IPS DF 6.9 (cell line): ENCODE measurements around the gene GSTM4.
"Not testable (repeated sequence)": the region's sequence is repeated elsewhere in the genome, so short reads cannot be mapped to it uniquely, and the experiment has no call there.

Source experiments
- DNase-seq: peaks from one replicate; pipeline ENCODE4 v3.0.0-alpha.2; 2013; ENCODE audit warnings: low read depth, low spot score
- H3K27ac ChIP-seq: one replicate; pipeline ENCODE4 v1.5.1; 2013; ENCODE audit warnings: low read length, control low read depth
- H3K27me3 ChIP-seq: 2 replicates; pipeline ENCODE4 v1.6.1; 2013; ENCODE audit warnings: mild to moderate bottlenecking, low read length; ENCODE audit not compliant: control insufficient read depth, insufficient read depth
- H3K36me3 ChIP-seq: 2 replicates; pipeline ENCODE4 v1.6.1; 2013; ENCODE audit warnings: low read length; ENCODE audit not compliant: control insufficient read depth, insufficient read depth
- H3K4me1 ChIP-seq: 2 replicates; pipeline ENCODE4 v1.6.1; 2013; ENCODE audit warnings: low read length; ENCODE audit not compliant: control insufficient read depth, insufficient read depth
- H3K4me3 ChIP-seq: 2 replicates; pipeline ENCODE4 v1.5.1; 2013; ENCODE audit warnings: mild to moderate bottlenecking, low read length
- H3K9me3 ChIP-seq: 2 replicates; pipeline ENCODE4 v1.6.1; 2013; ENCODE audit warnings: low read length, inconsistent platforms; ENCODE audit not compliant: control insufficient read depth, insufficient read depth
- WGBS: extraction: QIAGEN DNeasy Blood & Tissue Kit; methylation state at CpG from one replicate; pipeline ENCODE4 v1.1.7; 2013; ENCODE audit warnings: mixed read lengths, missing lambda C conversion rate; ENCODE audit not compliant: insufficient read length, insufficient coverage; 5-methylcytosine and 5-hydroxymethylcytosine counted together

The GSTM4 gene

GRCh38 chr1:109669246-109669948, 13.5 kb downstream of the GSTM4 start:
- Histone ChIP-seq H3K27ac (no peak overlapping the region), H3K4me1 (peaks cover 2% of the 10 kb centered on the region; the same call in 1 of the 2 replicates), H3K4me3 (no peak overlapping the region), H3K9me3 (no peaks in the 10 kb centered on the region), H3K36me3 (no peaks in the 10 kb centered on the region), H3K27me3 (no peaks in the 10 kb centered on the region)
- DNase-seq = no peak
- no CpG with 5 or more reads among the region's 22 CpGs for WGBS

GRCh38 chr1:109669949-109670302, 14.0 kb downstream of the GSTM4 start:
- not testable (repeated sequence) for H3K36me3 ChIP-seq, H3K4me3 ChIP-seq, H3K27ac ChIP-seq, H3K27me3 ChIP-seq, H3K4me1 ChIP-seq, H3K9me3 ChIP-seq, DNase-seq
- no CpG with 5 or more reads among the region's 5 CpGs for WGBS

GRCh38 chr1:109671067-109671466, 15.2 kb downstream of the GSTM4 start:
- no CpG with 5 or more reads among the region's 5 CpGs for WGBS
- no peak for DNase-seq
- H3K4me3 ChIP-seq = no peak overlapping the region
- H3K36me3 ChIP-seq = no peaks in the 10 kb centered on the region
- H3K27ac ChIP-seq = no peak overlapping the region
- H3K4me1 ChIP-seq = peaks cover 2% of the 10 kb centered on the region; the same call in 1 of the 2 replicates
- H3K27me3 ChIP-seq = no peaks in the 10 kb centered on the region
- H3K9me3 ChIP-seq = no peaks in the 10 kb centered on the region

DNA sequence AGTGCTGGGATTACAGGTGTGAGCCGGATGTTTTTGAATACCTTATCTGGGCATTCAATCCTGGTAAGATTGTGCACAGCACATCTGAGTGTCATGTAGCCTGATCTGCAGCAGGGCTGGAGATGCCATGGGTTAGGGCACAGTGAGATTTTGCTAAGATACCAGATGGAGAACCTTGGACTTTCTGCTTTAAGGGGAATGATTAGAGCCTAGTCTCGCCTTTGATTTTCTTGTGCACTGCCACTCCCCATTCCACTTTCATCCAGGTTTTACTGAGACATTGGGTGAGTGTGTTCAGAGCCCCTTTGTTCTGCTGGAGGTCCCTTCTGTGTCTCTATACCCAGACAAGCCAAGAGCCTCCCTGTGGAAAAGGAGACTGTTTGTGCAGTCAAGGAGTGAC, 18.0 kb downstream of the GSTM4 start:
- no CpG with 5 or more reads among the region's 2 CpGs for WGBS

DNA sequence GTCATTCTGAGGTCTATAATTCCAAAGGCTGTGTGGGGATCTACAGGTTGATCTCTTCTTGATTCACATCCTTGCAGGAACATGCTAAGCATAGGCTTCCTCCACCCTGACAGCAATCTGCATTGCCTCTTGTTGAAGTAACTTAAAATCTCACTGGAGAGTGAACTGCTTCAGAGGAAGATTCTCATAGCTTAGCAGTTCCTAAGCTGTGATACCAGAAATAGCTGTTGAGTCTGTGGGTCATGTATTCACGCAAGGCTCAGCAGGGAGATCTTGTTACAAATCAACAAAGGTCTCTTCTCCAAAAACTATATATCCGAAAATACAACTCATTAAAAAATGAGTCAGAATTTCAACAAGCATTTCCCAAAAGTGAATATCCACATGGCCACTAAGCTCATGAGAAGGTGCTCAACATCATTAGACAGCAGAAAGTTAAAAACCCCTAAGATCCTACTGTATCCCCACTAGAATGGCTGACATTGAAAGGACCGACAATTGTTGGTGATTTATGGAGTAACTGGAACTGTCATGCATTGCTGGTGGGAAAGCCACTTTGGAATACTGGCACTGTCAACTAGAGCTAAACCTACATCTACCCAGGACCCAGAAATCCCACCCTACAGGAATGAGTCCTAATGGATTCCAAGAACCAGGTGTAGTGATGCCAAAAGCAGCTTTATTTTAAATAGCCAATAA, 20.9 kb downstream of the GSTM4 start:
- H3K4me3 ChIP-seq, DNase-seq, H3K9me3 ChIP-seq, H3K36me3 ChIP-seq, H3K27ac ChIP-seq, H3K27me3 ChIP-seq, H3K4me1 ChIP-seq: not testable (repeated sequence)
- no CpG with 5 or more reads among the region's 3 CpGs for WGBS

More for the DNA sequence above, 18.0 kb downstream of the GSTM4 start:
- H3K27ac ChIP-seq, H3K4me1 ChIP-seq, H3K27me3 ChIP-seq, H3K4me3 ChIP-seq, H3K9me3 ChIP-seq, DNase-seq, H3K36me3 ChIP-seq: not testable (repeated sequence)

- Histone ChIP-seq H3K4me1 (no peaks in the 10 kb centered on the region), H3K27ac (no peak overlapping the region), H3K4me3 (no peak overlapping the region), H3K9me3 (no peaks in the 10 kb centered on the region), H3K36me3 (no peaks in the 10 kb centered on the region), H3K27me3 (no peaks in the 10 kb centered on the region; the same call in 1 of the 2 replicates)
- no CpG with 5 or more reads among the region's 3 CpGs for WGBS
- DNase-seq = no peak
Measured at GRCh38 chr1:109677459-109677858, 21.6 kb downstream of the GSTM4 start.

- DNase-seq, H3K36me3 ChIP-seq, H3K27me3 ChIP-seq, H3K4me1 ChIP-seq, H3K4me3 ChIP-seq, H3K27ac ChIP-seq, H3K9me3 ChIP-seq: not testable (repeated sequence)
- WGBS = no CpG with 5 or more reads among the region's 2 CpGs
Measured at GRCh38 chr1:109678637-109679036, 22.7 kb downstream of the GSTM4 start.

- DNase-seq, H3K9me3 ChIP-seq, H3K27me3 ChIP-seq, H3K27ac ChIP-seq, H3K4me1 ChIP-seq, H3K36me3 ChIP-seq, H3K4me3 ChIP-seq: not testable (repeated sequence)
- WGBS = no CpG with 5 or more reads among the region's 6 CpGs
Measured at GRCh38 chr1:109684777-109685176, 28.9 kb downstream of the GSTM4 start.

GRCh38 chr1:109685399-109685798, 29.5 kb downstream of the GSTM4 start:
- H3K36me3 ChIP-seq, DNase-seq, H3K27me3 ChIP-seq, H3K9me3 ChIP-seq, H3K4me1 ChIP-seq, H3K4me3 ChIP-seq, H3K27ac ChIP-seq: not testable (repeated sequence)
- no CpG with 5 or more reads among the region's 1 CpG for WGBS

- not testable (repeated sequence) for H3K4me1 ChIP-seq, H3K9me3 ChIP-seq, H3K4me3 ChIP-seq, H3K27me3 ChIP-seq, H3K27ac ChIP-seq, DNase-seq, H3K36me3 ChIP-seq
- no CpG with 5 or more reads among the region's 4 CpGs for WGBS
Measured at GRCh38 chr1:109685890-109686289, 30.0 kb downstream of the GSTM4 start.

DNA sequence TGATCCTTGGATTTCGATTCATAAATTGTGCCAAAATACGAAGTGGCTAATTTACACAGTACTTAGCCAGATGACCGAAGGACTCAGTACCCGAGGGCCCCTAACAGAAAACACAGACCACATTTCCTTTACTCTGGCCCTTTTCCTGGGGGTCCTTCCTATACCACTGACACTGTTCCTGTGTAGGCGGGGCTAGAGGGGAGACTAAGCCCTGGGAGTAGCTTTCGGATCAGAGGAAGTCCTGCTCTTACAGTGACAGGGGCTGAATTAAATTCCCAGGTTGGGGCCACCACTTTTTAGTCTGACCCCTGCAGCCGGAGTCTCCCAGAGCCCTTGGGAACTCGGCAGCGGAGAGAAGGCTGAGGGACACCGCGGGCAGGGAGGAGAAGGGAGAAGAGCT, 31.2 kb downstream of the GSTM4 start:
- not testable (repeated sequence) for DNase-seq, H3K4me1 ChIP-seq, H3K36me3 ChIP-seq, H3K4me3 ChIP-seq, H3K9me3 ChIP-seq, H3K27ac ChIP-seq, H3K27me3 ChIP-seq
- WGBS = no CpG with 5 or more reads among the region's 11 CpGs
